Central memory CD4-positive, alpha-beta T cell (primary cell): ENCODE data around the gene GALNT2.

Experiments used
- DNase-seq: peaks from one replicate; pipeline ENCODE4 v3.0.0; 2022

The GALNT2 gene

DNA sequence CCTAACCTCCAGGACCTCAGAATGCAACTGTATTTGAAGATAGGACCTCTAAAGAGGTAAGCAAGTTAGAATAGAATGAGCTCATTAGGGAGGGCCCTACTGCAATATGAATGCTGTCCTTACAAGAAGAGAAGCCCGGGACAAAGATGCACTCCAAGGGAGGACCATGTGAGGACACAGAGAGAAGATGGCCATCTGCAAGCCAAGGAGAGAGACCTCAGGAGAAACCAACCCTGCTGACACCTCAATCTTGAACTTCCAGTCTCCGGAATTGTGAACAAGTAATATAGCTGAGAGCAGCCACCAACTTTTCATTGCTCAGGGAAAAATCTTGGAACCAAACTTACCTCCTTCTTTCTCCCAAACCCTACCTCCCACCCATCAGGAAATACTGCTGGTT is 15.0 kb upstream of the GALNT2 start:
- no peak for DNase-seq

DNA sequence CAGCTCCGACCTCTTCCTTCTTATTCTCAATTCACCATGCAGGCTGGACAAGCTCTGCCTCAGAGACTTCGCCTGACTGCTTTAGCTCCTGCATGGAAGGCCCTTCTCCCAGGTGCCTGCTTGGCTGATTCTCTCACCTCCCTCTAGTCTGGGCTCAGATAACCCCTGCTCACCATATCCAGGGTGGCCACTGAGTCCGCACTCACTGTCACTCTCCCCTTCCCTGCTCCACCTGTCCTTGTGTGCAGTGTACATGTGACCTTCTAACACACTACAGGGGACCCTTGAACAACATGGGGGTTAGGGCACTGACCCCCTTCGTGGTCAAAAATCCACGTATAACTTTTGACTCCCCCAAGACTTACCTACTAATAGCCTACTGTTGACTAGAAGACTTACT is 14.4 kb upstream of the GALNT2 start:
- no peak for DNase-seq

DNA sequence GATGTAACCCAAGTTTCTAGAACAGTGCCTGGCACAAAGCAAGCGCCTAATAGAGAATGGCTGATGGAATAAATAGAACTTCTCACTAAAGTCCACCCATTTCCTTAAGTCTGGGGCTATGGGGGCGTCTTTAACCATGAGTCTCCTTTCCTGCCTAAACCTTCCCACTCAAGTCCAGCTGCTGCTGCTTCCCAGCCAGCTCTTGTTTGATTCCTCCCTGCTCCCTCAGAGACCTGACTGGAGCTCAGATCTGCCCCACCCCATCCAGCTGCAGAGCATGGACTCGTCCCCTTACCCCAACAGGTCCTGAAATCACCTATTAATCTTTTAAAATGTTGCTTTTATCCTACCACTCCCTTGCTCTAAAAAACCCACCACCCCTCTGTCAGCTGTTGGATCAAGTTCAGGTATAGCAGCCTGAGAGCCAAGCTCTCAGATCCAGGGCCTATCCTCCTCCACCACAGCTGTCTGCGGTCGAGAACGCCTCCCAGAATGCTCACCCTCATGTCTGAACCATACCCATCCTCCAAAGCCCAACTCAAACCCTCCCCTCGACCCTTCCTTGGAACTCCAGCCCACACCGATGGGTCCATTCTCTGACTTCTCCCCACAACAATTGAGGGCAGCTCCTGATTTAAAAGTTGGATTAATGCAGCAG is 12.8 kb upstream of the GALNT2 start:
- DNase-seq, result no peak

DNA sequence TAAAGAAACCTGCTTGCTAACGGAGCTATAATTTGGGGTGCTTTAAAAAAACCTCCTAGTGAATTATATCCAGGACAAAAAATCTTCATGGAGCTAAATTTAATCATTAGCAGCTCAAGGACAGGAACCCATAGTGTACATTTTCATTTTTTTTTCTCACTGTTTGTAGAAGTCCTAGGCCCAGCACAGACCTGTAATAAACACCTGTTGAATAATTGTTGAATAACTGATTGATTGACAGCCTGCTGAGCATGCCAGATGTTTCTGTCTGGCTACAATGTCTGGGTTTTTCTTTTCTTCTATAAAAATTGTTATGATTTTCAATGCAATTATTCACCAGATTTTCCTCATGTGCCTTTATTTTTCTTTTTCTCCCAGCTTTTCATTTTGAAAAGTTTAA is 10.9 kb upstream of the GALNT2 start:
- DNase-seq, result no peak

DNA sequence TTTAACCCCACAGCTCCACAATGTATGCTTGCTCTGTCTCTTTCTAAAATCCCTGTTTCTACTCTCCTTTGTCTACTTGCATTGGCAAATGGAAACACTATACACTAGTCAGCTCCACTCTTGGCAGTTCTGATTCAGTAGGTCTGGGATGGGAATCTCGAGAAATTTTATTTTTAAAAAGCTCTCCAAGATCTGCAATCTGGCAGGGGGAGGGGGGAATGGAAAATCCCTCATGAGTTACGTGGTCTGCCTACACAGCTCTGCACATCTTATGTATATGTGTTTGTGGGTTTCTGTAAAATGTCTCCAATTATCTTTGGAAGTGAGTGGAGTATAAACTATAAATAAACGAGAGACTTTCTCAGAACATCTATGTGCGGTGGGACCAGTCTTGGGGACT is 9.9 kb upstream of the GALNT2 start:
- no peak for DNase-seq

DNA sequence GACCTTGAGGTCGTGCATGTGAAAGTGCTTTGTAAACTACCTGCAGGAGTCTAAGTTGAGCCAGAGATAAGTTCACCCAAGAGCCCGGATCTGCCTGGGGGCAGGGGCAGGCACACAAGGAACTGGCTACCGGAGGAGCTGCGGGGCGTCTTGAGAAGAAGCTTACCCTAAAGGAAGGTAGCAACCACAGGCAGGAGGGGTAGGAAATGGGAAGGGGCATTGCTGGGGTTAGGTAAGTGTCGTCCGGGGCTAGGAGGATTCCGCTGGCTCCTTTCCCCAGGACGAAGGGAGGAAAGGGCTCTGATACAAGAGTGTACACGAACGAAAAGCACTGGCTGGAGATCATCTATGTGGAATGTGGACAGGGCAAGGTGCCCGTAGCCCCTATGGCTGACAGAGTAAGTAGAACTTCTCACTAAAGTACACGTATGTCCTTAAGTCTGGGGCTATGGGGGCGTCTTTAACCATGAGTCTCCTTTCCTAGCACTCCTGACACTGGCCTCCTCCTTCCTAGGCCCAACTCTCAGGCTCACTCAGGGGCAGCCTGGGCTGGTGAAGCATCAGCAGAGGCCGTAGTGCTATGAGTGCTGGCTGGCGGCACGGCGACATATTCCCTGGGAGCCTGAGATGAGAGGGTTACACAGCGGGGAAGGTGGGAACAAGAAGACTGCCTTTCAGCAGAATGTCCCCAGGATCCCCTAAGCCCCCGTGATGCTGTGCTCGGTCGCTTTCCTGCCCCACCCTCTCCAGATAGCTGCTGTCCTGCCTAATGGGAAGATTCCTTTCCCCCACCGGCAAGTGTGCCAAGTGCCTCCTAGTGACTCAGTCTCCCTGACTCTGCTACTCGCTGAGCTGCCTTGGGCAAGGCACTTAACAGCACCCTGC is 9.1 kb upstream of the GALNT2 start:
- no peak for DNase-seq

DNA sequence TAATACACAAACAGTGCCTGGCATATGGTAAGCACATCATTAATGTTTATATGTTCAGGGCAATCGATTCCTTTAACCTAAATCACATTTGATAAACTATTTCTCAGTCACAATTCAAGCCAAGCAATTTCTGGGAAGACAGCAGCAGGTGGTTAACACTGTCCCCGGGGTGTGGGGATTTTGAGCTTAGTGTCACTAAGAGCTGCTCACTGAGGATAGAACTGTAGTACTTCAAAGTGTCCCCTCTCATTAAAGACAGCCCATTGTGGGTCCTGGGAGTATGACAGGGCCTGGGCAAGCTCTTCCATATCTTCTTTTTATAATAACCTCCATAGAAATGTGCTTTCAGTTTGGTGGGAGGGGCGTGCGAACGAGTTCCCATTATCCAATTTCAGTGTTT is 8.4 kb upstream of the GALNT2 start:
- DNase-seq, result no peak

DNA sequence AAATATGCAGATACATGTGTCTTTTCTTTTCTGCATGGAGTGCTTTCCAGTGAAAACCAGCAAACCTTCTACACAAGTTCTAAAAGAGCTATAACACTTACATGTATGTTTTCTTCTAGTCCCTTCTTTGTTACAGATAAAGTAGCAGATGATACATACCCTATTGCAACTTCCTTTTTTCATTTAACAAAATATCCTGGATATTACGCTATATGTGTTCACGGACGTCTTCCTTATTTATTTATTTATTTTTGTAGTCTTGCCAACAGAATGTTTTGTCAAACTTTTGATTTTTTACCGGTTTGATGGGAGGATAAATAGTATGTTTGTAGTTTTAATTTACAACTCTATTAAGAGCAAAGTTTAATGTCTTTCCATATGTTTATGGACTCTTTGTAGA is 5.2 kb upstream of the GALNT2 start:
- no peak for DNase-seq

DNA sequence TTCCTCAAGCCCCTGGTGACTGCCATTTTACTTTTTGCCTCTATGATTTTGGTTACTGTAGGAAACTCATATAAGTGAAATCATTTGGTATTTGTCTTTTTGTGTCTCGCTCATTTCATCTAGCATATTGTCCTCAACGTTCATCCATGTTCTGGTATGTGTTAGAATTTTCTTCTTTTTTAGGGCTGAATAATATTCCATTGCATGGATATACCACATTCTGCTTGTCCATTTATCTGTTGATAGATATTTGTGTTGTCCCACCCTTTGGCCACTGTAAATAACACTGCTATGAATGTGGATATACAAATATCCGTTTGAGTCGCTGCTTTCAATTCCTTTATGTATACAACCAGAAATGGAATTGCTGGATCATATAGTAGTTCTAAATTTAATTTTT is 4.5 kb upstream of the GALNT2 start:
- no peak for DNase-seq

DNA sequence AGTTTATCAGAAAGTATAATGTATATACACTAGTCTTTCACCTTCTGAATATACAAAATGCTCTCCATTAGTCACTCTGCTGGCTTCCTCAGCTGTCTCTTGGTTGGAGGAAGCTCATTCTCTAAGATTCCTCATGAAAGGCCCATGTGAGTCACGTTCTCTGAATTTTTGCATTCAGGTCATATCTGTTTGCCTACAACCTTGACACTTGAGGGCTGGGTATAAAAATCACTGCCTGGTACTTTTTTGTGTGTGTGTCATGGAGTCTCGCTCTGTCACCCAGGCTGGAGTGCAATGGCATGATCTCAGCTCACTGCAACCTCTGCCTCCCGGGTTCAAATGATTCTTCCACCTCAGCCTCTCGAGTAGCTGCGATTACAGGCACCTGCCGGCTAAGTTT is 2.8 kb upstream of the GALNT2 start:
- DNase-seq, result no peak

DNA sequence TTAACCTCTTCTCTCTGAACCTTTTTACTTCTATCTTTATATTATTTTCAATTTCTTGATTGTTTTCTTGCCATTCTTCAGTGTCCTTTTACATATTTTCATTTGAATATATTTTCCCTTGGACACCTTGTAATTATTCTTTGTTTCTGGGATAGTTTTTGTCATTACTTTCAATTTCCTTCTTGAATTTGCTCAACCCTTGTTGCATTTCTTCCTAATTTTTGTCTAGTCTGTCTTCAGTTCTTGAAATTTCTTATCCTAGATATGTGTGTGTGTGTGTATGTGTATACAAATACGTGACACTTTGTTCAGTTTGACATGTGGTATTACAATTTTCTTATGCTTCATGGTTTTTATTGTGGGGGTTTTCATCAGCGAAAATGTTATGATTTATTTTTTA is 1.9 kb upstream of the GALNT2 start:
- DNase-seq, result no peak

DNA sequence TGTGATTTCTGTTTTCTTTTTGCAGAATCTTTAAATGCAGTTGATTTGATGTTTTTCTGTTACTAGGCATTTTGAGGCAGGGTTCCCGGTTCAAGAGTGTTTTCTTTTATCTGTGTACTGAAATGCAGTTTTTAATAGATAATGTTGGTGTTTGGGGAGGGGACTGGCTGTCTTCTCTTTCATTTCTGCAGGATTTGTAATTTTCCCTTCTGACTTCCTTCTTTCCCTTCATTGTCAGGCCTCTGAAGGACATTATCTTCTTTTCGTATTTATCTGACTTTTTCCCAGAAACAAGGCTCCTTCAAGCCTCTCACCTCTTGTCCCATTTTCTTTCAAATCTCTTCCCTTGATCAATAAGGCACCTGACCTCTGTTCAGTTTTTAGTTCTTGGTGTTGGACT is 1.5 kb upstream of the GALNT2 start:
- no peak for DNase-seq

DNA sequence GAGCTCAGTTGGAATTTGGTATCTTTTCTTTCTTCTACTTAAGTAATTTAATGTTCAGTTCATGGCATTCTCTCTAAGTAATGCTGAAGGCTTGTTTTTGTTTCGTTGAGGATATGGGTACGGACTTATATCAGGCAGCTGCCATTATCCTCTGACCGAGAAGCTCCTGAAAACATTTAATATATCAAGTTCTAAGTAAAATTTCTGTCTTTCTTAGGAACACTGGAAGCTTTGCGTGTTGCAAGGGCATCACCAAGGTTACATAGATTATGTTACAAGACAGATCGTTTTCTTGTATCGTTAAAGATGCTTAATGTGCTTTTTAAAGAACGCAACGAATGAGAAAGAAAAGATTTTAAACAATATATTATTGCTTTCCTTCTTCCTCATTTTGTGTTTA is 1.0 kb upstream of the GALNT2 start:
- DNase-seq, result no peak

DNA sequence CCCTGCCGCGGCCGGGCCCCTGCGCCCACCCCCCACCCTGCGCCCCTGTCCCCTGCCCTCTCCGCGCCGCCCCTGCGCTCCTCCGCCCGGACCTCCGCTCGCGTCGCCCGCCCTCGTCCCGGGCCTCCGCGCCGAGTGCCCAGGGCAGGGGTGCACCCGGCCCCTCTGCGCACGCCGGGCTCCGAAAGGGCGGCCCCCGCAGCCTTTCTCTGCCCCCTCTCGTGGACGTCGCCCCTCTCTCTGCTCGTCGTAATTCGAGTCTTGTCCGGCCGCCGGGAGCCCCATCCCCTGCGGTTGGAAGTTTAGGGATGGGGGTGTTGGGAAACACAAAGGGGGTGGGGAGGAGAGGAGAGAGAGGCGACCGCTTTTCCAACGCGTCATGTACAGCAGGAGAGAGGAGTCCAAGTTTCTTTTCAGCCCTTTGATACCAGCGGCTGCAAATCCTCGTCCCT is 407 bp downstream of the GALNT2 start:
- peak; percentile 10 for DNase-seq

DNA sequence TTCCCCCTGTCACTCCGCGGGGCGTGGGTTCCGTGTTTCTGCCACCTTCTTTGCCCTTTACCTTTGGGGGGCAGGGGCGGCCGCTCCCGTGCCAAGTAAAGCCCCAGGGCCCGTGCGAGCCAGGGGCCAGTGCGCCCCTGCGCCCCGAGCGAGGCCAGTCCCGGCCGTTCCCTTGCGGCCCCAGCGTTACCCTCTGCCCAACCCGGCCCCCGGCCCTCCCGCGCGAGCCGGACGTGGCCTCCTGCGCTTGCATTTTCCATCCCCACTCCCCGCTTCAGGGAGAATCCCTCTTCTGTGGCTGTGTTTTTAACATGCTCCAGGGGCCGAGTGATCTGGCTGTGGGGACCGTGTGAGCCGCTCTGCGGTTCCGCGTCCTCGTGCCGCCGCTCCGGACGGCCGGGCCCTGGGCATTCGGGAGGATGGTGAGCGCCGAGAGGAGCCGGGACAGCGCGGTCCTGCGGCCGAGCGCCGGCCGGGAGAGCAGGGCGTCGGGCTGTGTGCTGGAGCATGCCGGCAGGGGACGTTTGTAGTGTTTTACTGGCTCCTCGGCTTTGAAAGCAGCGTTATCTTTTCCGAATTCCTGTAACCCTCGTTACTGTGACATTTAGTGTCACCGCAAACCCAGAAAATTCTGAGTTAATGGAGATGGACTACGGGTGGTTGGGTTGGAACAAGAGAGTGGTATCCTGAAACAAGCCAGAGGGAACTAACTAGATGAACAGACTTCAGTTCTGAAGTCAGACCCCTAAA is 1.0 kb downstream of the GALNT2 start:
- DNase-seq, result peak; percentile 14

DNA sequence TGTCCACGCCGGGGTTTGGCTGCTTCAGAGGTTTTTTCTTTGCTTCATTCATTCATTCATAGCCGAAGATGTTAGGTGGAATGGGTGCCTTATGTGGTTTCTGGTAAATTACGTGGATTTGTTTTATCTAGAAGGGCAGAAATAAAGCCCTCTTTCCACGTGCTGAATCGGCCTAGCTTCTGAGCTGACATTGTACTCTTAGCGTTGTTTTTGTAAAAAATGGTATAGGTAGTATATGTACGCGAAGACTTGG is 1.5 kb downstream of the GALNT2 start:
- no peak for DNase-seq

DNA sequence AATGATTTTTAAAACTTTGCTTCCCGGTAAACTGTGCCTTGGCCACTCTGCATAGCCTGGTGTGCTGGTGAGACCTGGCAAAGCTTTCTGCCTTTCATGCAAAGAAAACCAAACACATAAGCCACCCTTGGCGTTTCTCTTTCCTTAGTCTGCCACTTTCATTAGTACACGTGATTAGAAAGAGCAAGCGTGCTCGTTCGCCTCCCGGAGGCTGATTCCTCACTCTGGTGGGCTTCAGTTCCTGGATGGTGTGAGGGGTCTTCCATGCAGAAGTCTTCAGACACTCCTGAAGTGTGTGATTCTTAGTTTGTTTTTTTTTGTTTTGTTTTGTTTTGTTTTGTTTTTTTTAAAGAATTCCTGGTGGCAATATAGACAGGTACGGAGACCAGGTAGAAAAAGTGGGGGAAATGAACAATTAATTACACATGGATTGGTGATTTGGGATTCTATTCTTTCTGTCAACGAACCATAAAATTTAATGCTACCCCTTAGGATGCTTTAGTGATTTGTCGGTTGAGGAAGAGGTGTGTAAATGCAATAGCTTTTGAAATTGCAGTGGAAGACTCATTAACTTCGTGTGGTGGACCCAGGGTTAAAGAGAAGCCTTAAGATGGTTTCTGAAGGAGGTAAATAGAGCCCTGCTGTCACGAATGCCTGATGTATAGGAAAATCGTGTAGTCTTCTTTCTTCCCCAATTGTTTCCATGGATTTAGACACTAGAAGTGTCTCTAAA is 2.1 kb downstream of the GALNT2 start:
- DNase-seq, result no peak

DNA sequence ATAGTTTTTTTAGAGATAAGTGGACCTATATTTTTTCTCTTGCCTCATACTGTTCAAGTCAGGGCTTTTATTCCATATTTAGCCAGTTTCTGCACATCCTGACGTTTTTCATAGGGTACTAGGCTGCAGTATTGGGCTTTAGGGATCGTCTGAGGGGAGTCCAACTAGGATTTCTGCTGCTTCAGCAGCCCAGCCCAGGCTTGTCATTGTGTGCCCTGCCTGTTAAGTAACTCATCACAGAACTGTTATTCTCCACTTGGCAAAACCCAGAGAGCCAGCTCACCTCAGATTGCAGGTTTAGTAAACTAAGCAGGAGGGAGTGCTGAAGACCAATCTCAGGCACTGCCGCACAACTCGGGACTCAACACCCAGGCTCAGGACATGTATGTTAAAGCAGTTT is 2.8 kb downstream of the GALNT2 start:
- no peak for DNase-seq

DNA sequence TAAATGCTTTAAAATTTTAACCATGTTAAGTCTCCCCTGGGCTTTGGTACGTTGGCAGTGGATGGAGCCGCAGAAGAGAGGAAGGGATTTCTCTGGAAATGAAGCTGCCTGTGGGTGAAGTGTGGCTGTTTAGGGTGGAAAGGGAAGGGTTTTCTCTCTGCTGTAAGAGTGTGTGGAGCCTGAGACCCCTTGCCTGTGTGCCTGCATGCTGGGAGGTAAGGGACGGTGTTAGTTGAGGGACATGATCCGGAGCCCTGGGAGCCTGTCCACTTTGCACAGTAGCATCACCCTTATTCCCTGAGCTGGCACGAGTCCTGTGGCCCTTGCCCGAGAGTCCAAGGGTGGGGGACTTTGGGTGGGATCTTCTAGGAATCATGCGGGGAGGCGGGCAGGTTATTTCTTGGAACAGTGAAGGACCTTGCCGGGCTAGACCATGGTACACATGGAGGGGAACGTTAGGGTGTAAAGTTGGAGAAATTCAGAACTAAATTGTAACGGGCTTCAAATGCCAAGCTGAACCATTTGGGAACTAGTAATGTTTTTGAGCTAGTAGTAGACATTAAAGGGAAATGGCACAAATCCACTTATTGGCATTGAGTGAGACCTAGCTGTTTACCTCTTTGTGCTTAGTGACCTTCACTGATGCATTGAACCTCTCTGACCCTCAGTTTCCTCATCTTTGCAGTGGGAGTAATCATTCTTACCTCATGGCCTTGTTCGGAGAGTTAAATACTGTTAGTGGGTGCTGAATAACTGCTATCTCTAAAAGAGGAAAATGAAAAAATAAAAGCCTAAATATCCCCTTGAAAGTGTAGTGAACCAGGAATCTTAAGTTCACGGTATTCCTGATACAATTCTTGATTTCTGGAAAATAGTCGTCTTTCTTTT is 3.5 kb downstream of the GALNT2 start:
- no peak for DNase-seq

DNA sequence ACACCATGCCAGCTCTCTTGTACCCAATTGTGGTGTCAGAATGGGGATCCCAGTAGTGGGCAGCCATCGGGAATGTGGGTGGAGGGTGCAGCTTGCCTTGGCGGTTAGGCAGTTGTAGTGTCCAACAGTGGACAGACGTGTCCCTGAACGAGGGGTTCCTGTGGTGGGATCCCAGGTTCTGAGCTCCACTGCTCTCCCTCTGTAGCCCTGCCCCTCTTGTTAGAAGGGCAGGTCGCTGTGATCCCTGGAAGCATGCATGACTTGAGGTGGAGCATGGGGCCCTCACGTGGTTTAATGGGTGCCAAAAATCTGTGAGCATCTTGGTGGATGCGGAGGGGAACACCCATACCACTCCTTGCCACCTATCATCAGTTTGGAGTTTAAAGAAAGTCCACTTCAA is 4.3 kb downstream of the GALNT2 start:
- DNase-seq, result no peak

DNA sequence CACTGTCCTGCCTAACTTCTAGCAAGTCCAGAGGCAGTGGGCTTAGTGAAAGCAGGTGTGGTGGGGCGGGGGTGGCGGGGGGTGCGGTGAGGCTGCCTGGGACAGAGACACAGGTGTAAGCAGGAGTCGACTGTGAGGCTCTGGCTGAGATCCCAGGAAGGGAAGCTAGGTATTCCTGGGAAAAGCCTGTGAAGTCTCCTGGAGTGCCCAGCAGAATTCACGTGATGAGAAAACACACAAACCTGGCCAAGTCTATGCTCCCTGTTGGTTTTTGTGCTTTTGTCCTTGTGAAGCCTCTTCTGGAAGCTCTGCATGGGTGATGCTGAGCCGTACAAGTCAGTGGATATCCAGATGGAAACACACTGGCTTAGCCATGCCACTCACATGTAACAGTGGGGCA is 5.3 kb downstream of the GALNT2 start:
- no peak for DNase-seq

DNA sequence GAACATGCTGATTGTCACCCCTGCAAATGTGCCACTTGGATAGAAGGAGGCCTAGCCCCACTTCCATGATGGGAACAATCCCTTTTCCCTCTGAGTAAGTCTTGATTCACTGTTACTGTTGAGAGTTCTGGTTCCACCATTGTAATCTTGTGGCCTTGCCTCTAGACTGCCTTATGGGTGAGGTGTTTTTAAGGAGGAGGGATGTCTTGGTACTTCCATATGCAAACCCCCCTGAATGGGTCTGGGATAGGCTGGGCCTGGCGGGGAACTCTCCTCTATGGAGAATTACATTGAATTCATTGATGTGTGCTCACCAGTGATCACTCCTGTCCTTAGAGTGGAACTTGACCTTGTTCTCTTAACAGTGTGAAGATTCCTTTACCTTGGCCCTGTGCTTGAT is 5.8 kb downstream of the GALNT2 start:
- DNase-seq, result no peak
